SK-N-SH treated with all-trans-retinoic acid at 6 μM for 48 hours (cell line): Measurements from ENCODE around the gene OR8A1.

Source experiments
- ATAC-seq: fragments of 200-7000 bp; cut with Tn5 transposase; 3 replicates; pipeline ENCODE4 v1.9.1; 2020; ENCODE audit warnings: mild to moderate bottlenecking, moderate library complexity
- ARNTL ChIP-seq: fragments of 450-650 bp; formaldehyde crosslinking; IDR thresholded peaks from 2 replicates; pipeline ENCODE4 v1.5.0; 2020; ENCODE audit warnings: low read depth, mild to moderate bottlenecking, moderate library complexity, borderline replicate concordance
- ISL1 ChIP-seq: fragments of 250-450 bp; sonication (Bioruptor Pico); IDR thresholded peaks from 2 replicates; pipeline ENCODE4 v2.1.2; 2022; ENCODE audit warnings: mild to moderate bottlenecking, moderate library complexity
- OSR1 ChIP-seq: fragments of 250-450 bp; sonication (Bioruptor Pico); IDR thresholded peaks from 2 replicates; pipeline ENCODE4 v1.8.0; 2022; ENCODE audit warnings: moderate library complexity, mild to moderate bottlenecking, inconsistent platforms
- PPARA ChIP-seq: fragments of 250-450 bp; sonication (Bioruptor Pico); IDR thresholded peaks from 2 replicates; pipeline ENCODE4 v1.5.0; 2020; ENCODE audit warnings: mild to moderate bottlenecking, borderline replicate concordance
- RARB ChIP-seq: fragments of 250-450 bp; sonication (Bioruptor Pico); IDR thresholded peaks from 2 replicates; pipeline ENCODE4 v1.8.0; 2021; ENCODE audit warnings: mild to moderate bottlenecking, moderate library complexity
- SNAI2 ChIP-seq: fragments of 250-450 bp; sonication (Bioruptor Pico); IDR thresholded peaks from 2 replicates; pipeline ENCODE4 v1.5.0; 2020; ENCODE audit warnings: mild to moderate bottlenecking, moderate library complexity
- TCF4 ChIP-seq: fragments of 250-450 bp; sonication (Bioruptor Pico); IDR thresholded peaks from 2 replicates; pipeline ENCODE4 v1.8.0; 2021; ENCODE audit warnings: mild to moderate bottlenecking, moderate library complexity, borderline replicate concordance
- TOX ChIP-seq: fragments of 250-450 bp; sonication (Bioruptor Pico); IDR thresholded peaks from 2 replicates; pipeline ENCODE4 v1.8.0; 2021; ENCODE audit warnings: mild to moderate bottlenecking, moderate library complexity, borderline replicate concordance
- ZFP3 ChIP-seq: fragments of 250-450 bp; sonication (Bioruptor Pico); IDR thresholded peaks from 2 replicates; pipeline ENCODE4 v1.5.0; 2020; ENCODE audit warnings: mild to moderate bottlenecking, moderate library complexity
- ZFP30 ChIP-seq: fragments of 450-650 bp; formaldehyde crosslinking; IDR thresholded peaks from 2 replicates; pipeline ENCODE4 v1.5.0; 2022; ENCODE audit warnings: mild to moderate bottlenecking, moderate library complexity
- ZNF565 ChIP-seq: fragments of 450-650 bp; formaldehyde crosslinking; conservative IDR thresholded peaks from 2 replicates; pipeline ENCODE4 v1.5.0; 2020; ENCODE audit warnings: low read depth, mild to moderate bottlenecking, moderate library complexity
- ZNF70 ChIP-seq: fragments of 450-650 bp; formaldehyde crosslinking; IDR thresholded peaks from 2 replicates; pipeline ENCODE4 v1.5.0; 2020; ENCODE audit warnings: mild to moderate bottlenecking, moderate library complexity
- ZNF8 ChIP-seq: fragments of 450-650 bp; formaldehyde crosslinking; IDR thresholded peaks from 2 replicates; pipeline ENCODE4 v1.5.0; 2020; ENCODE audit warnings: mild to moderate bottlenecking, moderate library complexity
- TF ChIP-seq, protein P1 (sequence below): fragments of 250-450 bp; sonication (Bioruptor Pico); IDR thresholded peaks from 2 replicates; pipeline ENCODE4 v1.5.1; 2021; ENCODE audit warnings: mild to moderate bottlenecking, moderate library complexity
- TF ChIP-seq, protein P2 (sequence below): fragments of 250-450 bp; sonication (Bioruptor Pico); IDR thresholded peaks from 2 replicates; pipeline ENCODE4 v1.5.1; 2020; ENCODE audit warnings: low read depth, mild to moderate bottlenecking, moderate library complexity
- TF ChIP-seq, protein P3 (sequence below): fragments of 250-450 bp; sonication (Bioruptor Pico); IDR thresholded peaks from 2 replicates; pipeline ENCODE4 v1.8.0; 2020; ENCODE audit warnings: mild to moderate bottlenecking, moderate library complexity, borderline replicate concordance
- TF ChIP-seq, protein P4 (sequence below): fragments of 250-450 bp; sonication (Bioruptor Pico); IDR thresholded peaks from 2 replicates; pipeline ENCODE4 v1.5.0; 2020; ENCODE audit warnings: mild to moderate bottlenecking, moderate library complexity
- TF ChIP-seq, protein P5 (sequence below): fragments of 250-450 bp; sonication (Bioruptor Pico); IDR thresholded peaks from 2 replicates; pipeline ENCODE4 v1.8.0; 2021; ENCODE audit warnings: low read depth, mild to moderate bottlenecking, moderate library complexity, borderline replicate concordance

The OR8A1 gene

DNA sequence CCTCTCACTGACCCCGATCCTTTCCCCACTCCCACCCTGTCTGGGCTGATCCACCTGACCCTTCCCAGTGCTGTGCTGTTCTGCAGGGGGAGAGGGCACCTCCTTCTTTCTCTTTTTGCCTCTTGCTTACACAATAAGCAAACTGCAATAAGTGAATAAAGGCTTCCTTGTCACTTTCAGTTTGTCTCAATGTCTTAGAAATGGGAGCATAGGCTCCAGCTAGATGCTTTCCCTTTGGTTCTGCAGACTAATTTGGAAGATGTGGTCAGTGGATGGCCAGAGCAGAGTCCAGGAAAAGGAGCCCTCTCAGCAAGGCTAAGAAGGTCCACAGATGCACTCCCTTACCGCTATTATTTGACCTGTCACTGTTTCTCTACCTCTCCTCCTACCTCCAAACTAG is 35.7 kb upstream of the OR8A1 start:
- no peak for ATAC-seq
- TF ChIP-seq TOX (CRISPR knock-in tag) (no peak), TCF4 (CRISPR knock-in tag) (no peak), ZFP3 (CRISPR knock-in tag) (no peak), ZNF70 (CRISPR knock-in tag) (no peak), ARNTL (no peak), ISL1 (no peak), PPARA (CRISPR knock-in tag) (no peak), ZFP30 (CRISPR knock-in tag) (no peak), OSR1 (CRISPR knock-in tag) (no peak), ZNF8 (CRISPR knock-in tag) (no peak), SNAI2 (CRISPR knock-in tag) (no peak), RARB (CRISPR knock-in tag) (no peak)
- TF ChIP-seq, protein P1, sequence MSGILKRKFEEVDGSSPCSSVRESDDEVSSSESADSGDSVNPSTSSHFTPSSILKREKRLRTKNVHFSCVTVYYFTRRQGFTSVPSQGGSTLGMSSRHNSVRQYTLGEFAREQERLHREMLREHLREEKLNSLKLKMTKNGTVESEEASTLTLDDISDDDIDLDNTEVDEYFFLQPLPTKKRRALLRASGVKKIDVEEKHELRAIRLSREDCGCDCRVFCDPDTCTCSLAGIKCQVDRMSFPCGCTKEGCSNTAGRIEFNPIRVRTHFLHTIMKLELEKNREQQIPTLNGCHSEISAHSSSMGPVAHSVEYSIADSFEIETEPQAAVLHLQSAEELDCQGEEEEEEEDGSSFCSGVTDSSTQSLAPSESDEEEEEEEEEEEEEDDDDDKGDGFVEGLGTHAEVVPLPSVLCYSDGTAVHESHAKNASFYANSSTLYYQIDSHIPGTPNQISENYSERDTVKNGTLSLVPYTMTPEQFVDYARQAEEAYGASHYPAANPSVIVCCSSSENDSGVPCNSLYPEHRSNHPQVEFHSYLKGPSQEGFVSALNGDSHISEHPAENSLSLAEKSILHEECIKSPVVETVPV = no peak
- TF ChIP-seq, protein P2, sequence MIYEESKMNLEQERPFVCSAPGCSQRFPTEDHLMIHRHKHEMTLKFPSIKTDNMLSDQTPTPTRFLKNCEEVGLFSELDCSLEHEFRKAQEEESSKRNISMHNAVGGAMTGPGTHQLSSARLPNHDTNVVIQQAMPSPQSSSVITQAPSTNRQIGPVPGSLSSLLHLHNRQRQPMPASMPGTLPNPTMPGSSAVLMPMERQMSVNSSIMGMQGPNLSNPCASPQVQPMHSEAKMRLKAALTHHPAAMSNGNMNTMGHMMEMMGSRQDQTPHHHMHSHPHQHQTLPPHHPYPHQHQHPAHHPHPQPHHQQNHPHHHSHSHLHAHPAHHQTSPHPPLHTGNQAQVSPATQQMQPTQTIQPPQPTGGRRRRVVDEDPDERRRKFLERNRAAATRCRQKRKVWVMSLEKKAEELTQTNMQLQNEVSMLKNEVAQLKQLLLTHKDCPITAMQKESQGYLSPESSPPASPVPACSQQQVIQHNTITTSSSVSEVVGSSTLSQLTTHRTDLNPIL (CRISPR knock-in tag) = no peak

DNA sequence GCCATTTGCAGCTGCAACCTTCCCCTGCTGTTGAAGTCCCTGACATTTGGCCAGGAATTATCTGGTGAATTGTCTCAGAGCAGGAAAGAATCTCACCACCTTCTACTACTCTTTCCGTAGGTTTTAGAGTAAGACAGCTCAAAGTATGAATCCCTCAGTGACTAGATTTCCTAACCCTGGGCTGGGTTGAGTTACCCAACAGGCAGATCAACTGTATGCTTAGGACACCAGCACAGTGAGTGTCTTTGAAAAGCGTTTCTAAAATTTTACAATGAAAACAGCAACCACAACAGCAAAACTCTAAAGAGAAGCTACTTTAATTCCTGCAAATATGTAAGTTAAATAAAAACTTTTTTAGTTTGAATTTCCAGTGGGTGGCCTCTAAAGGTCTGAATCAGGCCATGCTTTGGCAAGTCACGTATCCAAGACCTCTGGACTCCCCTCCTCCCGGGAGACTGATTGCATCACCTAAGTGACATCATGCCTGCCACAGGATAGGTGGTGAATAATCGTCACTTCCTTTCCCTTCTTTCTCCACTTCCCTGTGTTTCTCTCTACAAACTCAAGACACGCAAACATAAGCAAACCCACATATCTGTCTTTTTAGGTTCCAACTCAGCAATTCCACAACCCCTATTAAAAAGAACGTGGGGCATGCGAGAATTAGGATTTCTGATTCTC is 34.1 kb upstream of the OR8A1 start:
- TF ChIP-seq, protein P3, sequence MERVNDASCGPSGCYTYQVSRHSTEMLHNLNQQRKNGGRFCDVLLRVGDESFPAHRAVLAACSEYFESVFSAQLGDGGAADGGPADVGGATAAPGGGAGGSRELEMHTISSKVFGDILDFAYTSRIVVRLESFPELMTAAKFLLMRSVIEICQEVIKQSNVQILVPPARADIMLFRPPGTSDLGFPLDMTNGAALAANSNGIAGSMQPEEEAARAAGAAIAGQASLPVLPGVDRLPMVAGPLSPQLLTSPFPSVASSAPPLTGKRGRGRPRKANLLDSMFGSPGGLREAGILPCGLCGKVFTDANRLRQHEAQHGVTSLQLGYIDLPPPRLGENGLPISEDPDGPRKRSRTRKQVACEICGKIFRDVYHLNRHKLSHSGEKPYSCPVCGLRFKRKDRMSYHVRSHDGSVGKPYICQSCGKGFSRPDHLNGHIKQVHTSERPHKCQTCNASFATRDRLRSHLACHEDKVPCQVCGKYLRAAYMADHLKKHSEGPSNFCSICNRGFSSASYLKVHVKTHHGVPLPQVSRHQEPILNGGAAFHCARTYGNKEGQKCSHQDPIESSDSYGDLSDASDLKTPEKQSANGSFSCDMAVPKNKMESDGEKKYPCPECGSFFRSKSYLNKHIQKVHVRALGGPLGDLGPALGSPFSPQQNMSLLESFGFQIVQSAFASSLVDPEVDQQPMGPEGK = no peak
- TF ChIP-seq, protein P1 = no peak
- TF ChIP-seq ARNTL (no peak), ZFP3 (CRISPR knock-in tag) (no peak), TCF4 (CRISPR knock-in tag) (no peak), ZNF8 (CRISPR knock-in tag) (no peak), ZNF565 (CRISPR knock-in tag) (no peak), RARB (CRISPR knock-in tag) (no peak), OSR1 (CRISPR knock-in tag) (no peak)
- TF ChIP-seq, protein P2 (CRISPR knock-in tag) = no peak
- TF ChIP-seq, protein P4, sequence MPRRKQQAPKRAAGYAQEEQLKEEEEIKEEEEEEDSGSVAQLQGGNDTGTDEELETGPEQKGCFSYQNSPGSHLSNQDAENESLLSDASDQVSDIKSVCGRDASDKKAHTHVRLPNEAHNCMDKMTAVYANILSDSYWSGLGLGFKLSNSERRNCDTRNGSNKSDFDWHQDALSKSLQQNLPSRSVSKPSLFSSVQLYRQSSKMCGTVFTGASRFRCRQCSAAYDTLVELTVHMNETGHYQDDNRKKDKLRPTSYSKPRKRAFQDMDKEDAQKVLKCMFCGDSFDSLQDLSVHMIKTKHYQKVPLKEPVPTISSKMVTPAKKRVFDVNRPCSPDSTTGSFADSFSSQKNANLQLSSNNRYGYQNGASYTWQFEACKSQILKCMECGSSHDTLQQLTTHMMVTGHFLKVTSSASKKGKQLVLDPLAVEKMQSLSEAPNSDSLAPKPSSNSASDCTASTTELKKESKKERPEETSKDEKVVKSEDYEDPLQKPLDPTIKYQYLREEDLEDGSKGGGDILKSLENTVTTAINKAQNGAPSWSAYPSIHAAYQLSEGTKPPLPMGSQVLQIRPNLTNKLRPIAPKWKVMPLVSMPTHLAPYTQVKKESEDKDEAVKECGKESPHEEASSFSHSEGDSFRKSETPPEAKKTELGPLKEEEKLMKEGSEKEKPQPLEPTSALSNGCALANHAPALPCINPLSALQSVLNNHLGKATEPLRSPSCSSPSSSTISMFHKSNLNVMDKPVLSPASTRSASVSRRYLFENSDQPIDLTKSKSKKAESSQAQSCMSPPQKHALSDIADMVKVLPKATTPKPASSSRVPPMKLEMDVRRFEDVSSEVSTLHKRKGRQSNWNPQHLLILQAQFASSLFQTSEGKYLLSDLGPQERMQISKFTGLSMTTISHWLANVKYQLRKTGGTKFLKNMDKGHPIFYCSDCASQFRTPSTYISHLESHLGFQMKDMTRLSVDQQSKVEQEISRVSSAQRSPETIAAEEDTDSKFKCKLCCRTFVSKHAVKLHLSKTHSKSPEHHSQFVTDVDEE = no peak
- TF ChIP-seq, protein P5, sequence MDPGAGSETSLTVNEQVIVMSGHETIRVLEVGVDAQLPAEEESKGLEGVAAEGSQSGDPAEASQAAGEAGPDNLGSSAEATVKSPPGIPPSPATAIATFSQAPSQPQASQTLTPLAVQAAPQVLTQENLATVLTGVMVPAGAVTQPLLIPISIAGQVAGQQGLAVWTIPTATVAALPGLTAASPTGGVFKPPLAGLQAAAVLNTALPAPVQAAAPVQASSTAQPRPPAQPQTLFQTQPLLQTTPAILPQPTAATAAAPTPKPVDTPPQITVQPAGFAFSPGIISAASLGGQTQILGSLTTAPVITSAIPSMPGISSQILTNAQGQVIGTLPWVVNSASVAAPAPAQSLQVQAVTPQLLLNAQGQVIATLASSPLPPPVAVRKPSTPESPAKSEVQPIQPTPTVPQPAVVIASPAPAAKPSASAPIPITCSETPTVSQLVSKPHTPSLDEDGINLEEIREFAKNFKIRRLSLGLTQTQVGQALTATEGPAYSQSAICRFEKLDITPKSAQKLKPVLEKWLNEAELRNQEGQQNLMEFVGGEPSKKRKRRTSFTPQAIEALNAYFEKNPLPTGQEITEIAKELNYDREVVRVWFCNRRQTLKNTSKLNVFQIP (CRISPR knock-in tag) = no peak
- no peak for ATAC-seq
